NCI-H526 (cell line): ENCODE results near the gene FRRS1L.

ENCODE experiments used
- DNase-seq, 2 experiments: peaks; one replicate each; lab custom pipeline; 2025; lab: John Stamatoyannopoulos, UW

Gene FRRS1L

GRCh38 chr9:109166771-109167601, at the start of gene FRRS1L:
FRRS1L (minus strand) TSS chr9:109167249; CDS start chr9:109167138, 111 bp downstream.
- peak in 1 of 2 experiments; percentile 44 for DNase-seq

DNA sequence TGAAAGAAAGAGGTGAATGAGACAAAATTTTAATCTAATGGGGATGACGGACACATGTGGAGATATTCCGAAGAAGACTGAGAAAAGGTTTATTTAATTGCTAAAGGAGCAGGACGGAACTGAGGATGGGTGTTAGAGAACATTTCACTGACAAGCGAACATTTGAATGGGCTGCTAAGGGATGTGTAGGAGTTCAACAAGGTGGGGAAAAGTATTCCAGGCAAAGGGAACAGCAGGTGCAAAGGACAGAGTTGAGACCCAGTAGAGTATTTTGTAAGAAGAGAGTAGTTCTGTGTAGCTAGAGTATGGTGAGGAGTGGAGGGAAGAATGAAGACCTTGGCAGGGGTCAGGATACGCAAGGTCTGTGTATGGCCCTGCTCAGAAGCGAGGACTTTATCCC, 47.4 kb upstream of the FRRS1L start:
- DNase-seq, result no peak

- DNase-seq, result no peak
These were observed 46.5 kb upstream of the FRRS1L start for GRCh38 chr9:109213285-109214121.

GRCh38 chr9:109212768-109213167, 45.7 kb upstream of the FRRS1L start:
- DNase-seq, result no peak

- DNase-seq, result no peak
These were observed 39.6 kb upstream of the FRRS1L start for GRCh38 chr9:109206670-109207069.

GRCh38 chr9:109205526-109205925, 38.5 kb upstream of the FRRS1L start:
- DNase-seq, result no peak

GRCh38 chr9:109203761-109204360, 36.8 kb upstream of the FRRS1L start:
- DNase-seq, result no peak

DNA sequence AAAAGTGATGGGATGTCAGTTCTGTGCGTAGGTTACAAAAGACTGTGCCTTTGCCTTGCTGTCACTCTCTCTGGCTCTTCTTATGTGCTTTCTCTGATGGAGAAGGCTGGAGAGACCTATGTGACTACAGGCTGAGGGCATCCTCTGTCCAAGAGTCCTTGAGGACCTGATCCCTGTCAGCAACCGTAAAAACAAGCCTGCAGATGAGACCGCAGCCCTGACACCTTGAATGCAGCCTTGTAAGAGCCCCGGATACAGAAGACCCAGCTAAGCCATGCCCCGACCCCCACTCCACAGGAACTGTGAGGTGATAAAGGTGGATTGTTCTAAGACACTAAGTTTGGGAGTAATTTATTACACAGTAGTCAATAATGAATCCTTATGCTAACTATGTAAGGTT, 32.6 kb upstream of the FRRS1L start:
- no peak for DNase-seq

DNA sequence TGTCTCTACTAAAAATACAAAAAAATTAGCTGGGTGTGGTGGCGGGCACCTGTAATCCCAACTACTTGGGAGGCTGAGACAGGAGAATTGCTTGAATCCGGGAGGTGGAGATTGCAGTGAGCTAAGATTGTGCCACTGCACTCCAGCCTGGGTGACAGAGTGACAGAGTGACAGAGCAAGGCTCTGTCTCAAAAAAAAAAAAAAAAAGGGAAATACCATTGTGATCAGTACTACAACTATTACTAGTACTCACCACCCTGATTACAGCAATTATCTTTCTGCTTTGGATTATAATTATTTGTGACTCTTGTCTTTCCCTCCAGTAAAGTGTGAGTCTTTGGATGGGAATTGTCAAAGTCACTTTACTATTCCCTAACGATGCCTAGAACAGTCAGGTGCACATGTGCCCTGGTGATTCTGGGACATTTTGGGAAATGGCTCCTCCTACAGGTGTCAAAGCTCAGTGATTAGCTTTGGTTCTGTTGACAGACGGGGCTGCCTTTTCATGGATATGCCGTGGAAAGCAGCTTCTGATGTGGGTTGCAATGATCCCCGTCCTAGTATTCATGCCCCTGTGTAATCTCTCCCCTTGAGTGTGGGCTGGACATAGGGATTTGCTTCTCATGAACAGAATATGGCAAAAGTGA, 31.8 kb upstream of the FRRS1L start:
- peak in 1 of 2 experiments; percentile 1 for DNase-seq

DNA sequence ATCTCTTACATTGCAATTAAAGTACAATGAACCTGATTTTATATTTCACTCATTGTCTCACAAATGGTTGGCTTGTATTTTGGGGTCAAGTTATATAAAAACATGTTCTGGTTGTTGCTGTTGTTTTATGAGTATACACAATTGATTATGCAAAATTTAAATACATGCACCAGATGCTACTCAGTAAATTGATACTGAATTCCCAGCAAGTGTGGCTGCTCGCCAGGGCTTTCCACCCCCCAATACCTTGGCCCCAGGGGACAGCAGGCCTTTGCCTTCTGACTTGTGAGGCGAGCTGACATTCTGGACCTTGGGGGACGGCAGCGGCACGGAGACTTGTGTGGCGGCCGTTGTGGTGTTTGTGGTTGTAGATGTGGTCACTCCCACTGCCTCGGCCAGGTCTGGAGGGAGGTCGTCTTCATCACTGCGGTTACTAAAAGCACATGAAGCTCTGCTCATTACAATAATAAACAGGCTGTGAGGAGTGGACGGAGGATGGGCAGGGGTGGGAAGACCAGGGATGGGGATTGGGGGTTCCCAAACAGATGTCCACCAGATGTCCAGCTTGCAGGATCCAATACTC, 27.0 kb upstream of the FRRS1L start:
- no peak for DNase-seq

DNA sequence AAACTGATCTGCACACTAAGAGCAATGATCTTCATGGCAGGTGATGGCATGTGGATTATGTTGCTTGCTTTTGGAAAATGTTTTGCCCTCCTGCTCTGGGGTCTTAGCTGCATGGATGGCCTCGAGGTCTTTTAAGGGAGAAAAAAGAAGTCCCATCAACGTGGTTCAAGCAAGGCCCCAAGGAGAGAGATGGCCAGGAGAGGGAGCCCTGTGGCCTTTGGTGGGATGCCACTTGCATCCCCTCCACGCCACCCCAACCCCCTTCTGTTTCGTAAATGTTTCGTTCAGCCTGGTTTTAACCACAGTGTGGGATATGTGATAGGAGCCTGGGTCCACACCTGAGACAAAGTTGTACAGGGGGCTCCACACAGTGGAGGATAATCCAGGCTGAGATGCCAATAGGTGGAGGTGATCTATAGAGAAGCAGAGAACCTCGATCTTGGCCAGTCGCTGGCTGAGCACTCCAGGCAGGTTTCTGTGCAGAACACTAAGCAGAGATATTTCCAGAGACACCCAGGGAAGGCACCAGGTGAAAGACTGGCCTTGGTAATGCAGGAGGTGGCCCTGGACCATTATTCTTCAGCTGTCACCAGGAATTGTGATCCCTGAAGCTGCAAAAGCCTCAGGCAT, 25.8 kb upstream of the FRRS1L start:
- DNase-seq, result peak in 1 of 2 experiments; percentile 42

DNA sequence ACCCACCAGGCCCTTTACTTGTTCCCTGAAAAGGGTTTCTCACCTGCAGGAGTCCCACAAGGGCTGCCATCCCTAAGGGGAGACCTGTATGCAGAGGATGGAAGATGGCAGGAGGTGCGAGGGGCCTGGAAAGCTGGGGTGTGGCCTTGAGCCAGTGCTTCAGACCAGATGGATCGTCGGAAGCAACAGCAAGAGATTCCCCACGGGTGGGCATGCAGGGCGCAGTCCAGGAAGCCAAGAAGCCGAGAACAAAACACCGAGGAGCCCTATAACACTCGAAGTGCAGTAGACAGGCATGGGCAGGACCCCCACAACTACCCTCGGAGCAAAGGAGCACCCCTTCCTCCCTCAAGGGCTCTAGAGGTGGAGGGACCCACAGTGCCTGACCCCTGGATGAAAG, 24.7 kb upstream of the FRRS1L start:
- DNase-seq, result no peak

DNA sequence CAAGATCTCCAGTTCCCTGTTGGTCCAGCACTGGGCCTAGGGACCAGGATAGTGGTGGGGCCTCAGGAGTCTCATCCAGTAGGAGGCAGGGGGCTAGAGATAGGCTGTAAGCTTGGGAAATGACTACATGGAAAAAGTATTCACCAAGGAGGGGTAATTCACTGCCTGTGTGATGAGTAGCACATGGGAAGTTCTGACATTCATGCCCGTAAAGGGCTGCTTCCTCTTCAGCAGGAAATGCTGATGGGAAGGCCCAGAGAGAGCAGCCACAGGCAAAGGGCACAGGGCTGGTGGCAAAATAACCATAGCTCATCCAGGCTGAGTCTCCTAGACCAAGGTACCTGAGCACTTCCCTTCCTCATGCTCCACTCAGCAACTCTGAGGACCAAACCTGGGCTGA, 23.1 kb upstream of the FRRS1L start:
- DNase-seq, result no peak

DNA sequence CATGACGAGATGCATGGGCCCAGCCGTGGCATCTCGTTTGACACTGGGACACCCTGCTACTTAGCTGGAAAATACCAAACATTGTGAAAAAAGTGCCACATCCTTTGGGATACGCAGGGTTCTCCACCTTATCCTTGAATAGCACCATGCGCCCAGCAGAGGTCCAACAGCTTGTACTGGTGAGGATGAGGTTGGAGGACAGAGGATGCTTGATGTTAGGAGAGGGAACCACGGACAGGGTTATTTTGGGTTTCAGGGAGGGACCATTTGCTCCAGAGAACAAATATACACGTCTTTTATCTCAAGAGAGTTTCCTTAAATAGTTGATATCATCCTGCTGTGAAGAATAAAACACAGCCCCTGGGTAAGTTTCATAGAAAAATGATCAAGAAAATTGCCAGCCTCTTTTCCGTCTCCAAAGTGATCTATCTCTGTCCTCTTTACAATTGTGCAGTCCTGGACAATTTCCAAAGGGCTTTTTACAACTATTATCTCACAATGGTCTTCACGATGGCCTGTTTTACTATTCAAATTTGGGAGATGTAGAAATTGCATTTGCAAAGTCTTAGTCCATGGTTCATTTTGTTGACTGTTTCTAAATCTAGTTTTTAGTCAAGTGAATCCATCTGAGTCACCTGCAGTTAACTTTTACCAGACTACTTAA, 19.9 kb upstream of the FRRS1L start:
- DNase-seq, result no peak

- peak; percentile 13 to 40 for DNase-seq
These were observed 16.1 kb upstream of the FRRS1L start for GRCh38 chr9:109182940-109183798.

DNA sequence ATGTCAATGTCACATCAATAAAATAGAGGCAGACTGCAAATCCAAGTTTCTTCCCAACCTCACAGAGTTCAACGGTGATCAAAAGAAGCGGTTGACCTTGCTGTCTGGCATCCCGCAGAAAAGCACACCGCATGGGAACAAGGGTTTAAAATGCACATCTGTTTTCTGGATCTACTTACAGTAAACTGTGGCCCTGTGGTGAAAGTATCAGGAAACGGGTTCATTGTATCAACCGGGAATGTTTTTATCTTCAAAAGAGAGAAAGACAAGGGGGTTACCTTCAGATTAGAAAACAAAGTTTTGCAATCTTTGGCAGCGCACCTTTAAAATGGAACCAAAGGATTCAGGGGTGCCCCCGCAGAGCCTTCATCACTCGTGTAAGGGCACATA, 15.5 kb upstream of the FRRS1L start:
- no peak for DNase-seq

GRCh38 chr9:109181284-109181683, 14.2 kb upstream of the FRRS1L start:
- no peak for DNase-seq

DNA sequence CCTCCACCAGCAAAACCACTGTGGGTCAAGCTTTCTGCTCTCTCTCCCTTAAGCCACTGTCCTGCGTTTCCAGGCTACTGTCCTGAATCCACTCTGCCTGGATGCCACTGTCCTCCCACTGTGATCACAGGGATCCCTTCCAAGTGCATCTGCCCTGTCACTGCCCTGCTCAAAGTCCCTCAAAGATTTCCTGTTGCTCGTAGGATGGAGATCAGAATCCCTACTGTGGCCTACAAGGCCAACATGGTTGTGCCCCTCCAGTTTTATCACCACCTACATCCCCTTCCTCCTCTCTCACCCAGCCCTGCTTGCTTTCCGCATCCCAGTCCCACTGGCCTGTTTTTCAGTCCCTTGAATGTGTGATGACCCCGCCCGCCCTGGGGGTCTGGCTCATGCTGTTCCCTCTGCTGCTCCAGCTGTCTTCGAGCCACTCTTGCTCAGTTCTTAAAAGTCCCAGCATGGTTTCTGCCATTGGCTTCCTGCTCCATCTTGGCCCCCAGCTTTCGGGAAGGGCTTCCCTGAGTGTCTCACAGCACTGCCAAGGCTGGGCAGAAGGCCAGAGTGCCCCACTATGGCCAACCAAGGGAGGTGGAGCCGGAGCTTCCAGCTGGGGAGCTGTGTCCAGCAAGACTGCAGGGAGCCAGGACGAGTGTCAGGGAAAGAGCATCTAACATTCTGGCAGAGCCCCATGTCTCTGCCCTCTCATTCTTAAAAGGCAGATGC, 12.9 kb upstream of the FRRS1L start:
- no peak for DNase-seq

GRCh38 chr9:109176963-109177362, 9.9 kb upstream of the FRRS1L start:
- DNase-seq, result no peak
